NOMO-1 treated with dmso at 0.1 percent for 144 hours (cell line): ENCODE data around the gene NCR2.

Source experiments
- DNase-seq: peaks from one replicate; lab custom pipeline; 2025; ENCODE audit not compliant: unreplicated experiment; lab: John Stamatoyannopoulos, UW

The NCR2 gene

GRCh38 chr6:41327177-41327576, 8.2 kb upstream of the NCR2 start:
- no peak for DNase-seq

- DNase-seq = no peak
These were observed 3.8 kb upstream of the NCR2 start for GRCh38 chr6:41331401-41332150.

DNA sequence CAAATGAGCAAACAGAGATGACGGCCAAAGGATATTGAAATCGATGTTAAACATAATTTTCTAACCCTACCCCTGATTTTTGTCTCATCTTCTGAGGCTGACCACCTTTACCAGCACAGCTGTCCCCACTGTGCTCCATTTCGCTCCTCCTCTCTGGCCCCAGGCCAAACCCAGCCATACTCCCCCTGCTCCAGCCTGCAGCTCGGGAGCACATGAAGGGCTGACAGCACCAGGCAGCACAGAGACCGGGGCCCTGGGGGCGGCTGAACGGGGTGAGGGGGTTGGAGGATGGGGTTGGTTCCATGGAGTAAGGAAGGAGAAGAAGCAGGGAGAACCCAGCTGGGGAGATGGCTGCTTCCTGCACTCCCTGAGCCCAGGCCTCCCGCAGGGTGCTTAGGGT, 3.2 kb upstream of the NCR2 start:
- DNase-seq = no peak

GRCh38 chr6:41332842-41333736, 2.3 kb upstream of the NCR2 start:
- DNase-seq = no peak

- no peak for DNase-seq
These were observed 847 bp upstream of the NCR2 start for GRCh38 chr6:41334482-41335040.

- no peak for DNase-seq
These were observed 535 bp downstream of the NCR2 start for GRCh38 chr6:41335943-41336342.

GRCh38 chr6:41336824-41337223, 1.4 kb downstream of the NCR2 start:
- no peak for DNase-seq

GRCh38 chr6:41337709-41338108, 2.3 kb downstream of the NCR2 start:
- no peak for DNase-seq

GRCh38 chr6:41338659-41339058, 3.3 kb downstream of the NCR2 start:
- DNase-seq = no peak

DNA sequence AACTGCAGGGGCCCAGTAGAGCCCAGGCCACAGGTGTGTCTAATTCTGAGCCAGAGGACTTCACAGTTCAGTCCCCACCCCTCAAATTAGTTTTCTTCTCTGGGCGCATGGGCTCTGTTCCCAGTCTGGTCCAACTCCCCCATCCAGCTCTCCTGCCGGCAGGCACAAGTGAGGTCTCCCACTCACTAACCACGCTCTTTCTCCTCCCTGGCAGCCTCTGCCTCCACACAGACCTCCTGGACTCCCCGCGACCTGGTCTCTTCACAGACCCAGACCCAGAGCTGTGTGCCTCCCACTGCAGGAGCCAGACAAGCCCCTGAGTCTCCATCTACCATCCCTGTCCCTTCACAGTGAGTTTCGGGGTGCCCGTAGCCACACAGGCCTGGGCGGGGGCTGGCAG, 6.2 kb downstream of the NCR2 start:
- DNase-seq = no peak

DNA sequence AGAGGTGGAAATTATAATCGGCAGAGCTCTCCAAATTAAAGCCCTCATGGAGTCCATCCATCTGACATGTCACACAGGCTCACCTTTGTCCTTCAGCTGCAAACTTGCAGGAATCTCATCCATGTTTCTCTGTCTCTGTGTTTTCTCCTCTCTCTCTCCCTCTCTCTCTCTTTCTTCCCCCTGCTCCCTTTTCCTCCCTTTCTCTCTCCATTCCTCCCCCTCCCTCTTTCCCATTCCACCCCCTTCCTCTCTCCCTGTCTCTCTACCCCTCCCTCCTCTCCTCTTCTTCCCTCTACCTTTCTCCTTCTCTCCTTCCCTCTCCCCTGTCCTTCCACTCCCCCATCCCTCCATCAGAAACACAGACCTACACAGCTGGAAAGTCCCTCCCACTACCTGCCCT, 6.8 kb downstream of the NCR2 start:
- no peak for DNase-seq

- no peak for DNase-seq
These were observed 8.3 kb downstream of the NCR2 start for GRCh38 chr6:41343641-41344187.

DNA sequence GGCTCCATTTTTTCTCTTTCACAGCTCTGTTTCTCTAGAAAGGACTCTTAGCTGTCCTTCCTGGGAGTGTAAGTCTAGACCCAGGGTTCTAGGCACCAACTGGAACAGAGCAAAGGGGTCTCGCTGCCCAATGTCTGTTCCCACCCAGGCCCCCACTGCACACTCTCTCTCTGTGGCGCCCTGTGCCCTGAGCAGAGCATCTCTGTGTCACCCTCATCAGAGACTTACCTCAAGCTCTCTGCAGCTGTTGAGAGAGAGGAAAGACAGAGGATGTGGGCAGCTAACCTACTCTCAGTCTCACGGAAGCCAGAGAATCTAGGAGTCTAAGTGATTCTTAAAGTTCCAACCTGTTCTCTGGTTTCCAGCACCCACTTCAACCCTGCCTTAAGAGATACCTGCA, 9.5 kb downstream of the NCR2 start:
- DNase-seq = no peak

DNA sequence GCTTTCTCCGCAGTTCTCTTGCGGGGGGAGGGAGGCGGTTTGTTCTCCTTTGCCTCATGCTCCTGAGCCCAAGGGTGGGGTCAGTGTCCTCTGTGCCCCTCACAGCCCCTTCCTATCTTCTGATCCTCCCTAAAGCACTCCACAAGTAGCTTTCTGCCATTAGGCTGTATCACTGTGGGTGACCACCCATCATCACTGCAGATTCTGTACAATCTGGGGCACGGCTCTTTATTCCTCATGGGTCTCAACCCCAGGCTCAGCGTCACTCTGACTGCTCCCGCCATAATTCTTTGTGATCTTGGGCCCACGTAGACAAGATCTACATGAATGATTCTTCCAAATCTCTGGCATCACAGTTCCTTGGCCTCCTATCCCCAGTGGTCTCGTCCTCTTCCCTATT, 10.5 kb downstream of the NCR2 start:
- no peak for DNase-seq

DNA sequence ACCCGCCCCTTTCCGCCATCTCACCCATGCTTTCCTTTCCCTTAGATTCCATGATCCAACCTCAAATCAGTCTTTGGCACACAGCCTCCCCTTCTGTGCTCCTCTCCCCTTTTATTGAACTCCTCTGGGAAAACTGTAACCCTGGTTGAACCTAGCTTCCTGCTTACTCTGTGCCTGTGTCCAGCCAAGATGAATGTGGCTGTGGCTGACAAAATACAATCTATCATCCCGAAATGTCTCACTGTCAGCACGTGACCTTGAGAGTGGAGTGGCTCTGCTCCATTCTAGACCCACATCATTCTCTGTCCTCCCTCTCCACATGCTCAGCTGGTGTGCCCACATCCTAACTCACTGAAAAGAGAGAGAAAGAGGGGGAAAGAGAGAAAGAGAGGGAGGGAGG, 11.0 kb downstream of the NCR2 start:
- no peak for DNase-seq

- no peak for DNase-seq
These were observed 12.1 kb downstream of the NCR2 start for GRCh38 chr6:41347378-41348050.

- DNase-seq = no peak
These were observed 13.5 kb downstream of the NCR2 start for GRCh38 chr6:41348934-41349333.

- DNase-seq = no peak
These were observed 17.0 kb downstream of the NCR2 start for GRCh38 chr6:41352396-41352795.

DNA sequence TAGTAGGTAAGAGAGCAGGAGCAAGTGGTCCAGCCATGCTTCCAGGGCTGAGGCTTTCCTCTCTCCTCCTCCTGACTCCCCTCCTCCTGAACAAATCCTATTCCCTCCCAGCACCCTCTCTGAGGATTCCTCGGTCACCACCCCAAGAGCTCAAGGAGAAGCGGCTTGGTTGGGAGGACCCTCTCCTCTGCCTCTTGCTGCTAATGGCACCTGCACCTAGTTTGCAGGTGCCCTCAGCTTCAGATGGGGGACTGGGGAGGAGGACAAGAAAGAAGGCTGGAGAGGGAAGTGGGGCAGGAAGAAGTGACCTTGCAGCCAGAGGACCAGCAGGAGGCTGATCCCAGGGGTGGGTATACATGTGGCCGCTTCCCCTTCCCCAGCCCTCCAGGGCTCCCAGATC, 17.5 kb downstream of the NCR2 start:
- DNase-seq = no peak

DNA sequence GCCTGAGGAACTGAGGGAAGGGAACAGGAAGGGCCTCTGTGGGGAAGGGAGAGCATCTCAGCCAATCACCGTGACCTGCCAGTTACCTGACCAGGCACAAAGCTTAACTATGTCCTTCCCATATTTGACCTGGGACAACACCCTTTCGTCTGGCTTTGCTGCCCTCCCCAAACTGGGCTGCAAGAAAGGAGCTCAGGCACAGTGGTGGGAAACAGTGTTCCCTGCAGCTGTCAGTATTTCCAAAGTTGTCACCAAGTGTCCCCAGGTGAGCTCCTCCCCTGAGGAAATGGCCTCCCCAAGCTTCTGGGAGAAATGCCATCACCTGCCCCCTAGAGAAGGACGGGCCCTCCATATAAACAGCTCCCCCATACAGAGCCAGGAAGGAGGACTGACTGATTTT, 17.9 kb downstream of the NCR2 start:
- DNase-seq = no peak

- DNase-seq = no peak
These were observed 20.5 kb downstream of the NCR2 start for GRCh38 chr6:41355952-41356351.
